HG03039 (cell line): ENCODE measurements around the gene SDK2.

Experiments
- ATAC-seq: cut with Tn5 transposase; IDR thresholded peaks from one replicate; pipeline ENCODE4 v1.9.1; 2021; ENCODE audit warnings: mild to moderate bottlenecking, moderate library complexity; ENCODE audit not compliant: unreplicated experiment

The SDK2 gene

DNA sequence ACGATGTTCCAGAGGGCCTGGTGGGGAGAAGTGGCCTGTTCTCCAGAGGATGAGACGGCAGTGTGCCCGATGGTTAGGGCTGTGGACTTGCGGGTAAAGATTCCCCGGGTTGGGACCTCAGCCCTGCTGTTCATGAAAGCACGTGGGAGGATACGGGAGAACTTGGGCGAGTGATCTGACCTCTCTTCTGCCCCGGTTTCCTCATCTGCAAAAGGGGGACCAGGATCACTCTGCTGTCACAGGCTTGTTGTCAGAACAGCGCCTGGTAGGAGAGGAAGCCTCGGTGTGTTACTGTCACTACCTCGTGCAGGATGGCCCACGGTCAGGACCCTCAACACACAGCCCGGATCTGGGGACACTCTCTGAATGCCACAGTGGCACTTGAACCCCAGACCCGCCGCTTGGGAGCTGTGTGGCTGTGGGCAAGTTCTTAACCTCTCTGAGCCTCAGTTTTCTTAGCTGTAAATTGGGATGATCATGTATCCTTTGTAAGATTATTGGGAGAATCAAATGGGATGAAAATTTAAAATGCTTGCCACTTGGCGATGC is 246.9 kb downstream of the SDK2 start:
- ATAC-seq, result no peak

DNA sequence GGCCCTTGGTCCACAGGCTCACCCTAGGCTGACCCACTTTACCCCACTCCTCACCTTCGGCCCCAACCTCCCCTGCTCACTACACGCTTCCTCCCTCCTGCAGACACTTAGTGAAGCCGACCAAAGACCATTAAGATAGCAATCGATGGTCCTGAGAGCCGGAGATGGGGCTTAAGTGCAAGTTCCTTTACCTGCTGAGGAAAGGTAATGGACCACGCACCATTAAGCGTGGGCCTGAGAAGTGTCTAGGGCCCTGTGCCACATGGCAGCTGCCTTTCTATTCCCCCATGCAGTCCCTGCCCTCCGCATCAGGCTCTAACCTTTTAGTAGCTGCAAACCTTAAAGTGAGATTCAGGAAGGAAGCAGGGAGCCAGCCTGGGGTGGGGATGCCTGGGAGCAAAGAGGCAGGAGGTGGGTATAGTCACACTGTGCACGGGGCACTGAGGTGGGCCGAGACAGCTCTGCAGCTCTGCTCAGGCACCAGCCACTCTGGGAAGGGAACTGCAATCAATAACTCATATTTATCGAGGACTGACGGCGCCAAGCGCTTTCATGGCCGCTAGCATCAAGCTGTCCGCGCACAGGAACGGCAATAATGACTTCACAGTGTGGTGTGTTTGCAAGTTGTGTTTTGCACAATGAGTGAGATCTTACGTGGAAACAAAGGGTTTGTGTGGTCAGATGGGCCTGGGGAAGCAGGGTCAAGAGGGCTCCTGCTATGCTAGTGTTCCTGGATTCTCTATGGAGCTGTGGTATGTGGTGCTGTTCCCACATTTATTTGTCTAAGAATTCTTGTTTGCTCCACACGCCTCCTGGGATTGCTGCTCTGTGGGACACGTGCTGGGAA is 247.6 kb downstream of the SDK2 start:
- ATAC-seq, result no peak

DNA sequence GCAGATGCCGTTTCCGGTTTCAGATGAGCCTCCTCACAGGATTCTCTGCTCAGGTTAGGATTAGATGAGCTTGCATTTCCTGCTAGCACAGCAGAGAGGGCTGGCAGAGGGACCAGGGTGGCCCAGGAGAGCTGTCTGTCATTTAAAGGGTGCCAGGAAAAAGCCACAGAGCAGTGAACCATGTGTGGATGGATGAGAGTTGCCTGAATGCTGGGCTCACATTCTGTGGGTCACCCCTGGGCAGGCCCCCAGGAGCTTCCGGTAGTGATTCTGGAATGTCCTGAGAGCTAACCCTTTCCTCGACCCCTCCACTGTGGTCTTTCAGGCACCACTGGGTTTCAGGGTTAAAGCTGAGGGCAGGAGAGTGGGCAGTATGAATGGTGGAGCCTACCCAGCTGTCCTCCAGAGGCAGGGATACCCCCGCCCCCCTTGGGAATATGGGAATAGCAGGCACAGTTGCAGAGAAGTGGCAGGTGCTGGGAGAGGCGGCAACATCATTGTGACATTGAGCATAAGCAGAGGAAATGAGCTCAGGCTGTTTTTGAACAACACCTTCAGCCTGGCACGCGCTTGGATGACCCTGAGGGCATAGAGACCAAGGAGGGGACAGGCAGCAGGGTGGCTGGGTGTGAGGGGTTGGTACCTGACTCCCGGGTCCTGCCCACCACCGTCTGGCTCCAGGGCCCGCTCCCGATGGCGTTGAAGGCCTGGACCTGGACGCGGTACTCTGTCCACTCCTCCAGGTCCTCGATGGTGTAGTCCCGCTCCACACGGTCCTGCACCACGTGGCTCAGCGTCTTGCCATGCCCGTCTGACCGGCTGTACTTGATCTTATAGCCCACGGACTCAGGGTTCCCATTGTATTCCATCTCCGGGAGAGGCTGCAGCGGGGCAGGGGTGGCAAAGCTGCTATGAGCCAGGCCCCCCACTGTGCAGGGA is 249.5 kb downstream of the SDK2 start:
- ATAC-seq, result no peak

- no peak for ATAC-seq
Observed at GRCh38 chr17:73393962-73394361, 250.3 kb downstream of the SDK2 start.

GRCh38 chr17:73393381-73393780 is 250.9 kb downstream of the SDK2 start:
- no peak for ATAC-seq

- ATAC-seq, result no peak
Observed at GRCh38 chr17:73391331-73392265, 252.6 kb downstream of the SDK2 start.

DNA sequence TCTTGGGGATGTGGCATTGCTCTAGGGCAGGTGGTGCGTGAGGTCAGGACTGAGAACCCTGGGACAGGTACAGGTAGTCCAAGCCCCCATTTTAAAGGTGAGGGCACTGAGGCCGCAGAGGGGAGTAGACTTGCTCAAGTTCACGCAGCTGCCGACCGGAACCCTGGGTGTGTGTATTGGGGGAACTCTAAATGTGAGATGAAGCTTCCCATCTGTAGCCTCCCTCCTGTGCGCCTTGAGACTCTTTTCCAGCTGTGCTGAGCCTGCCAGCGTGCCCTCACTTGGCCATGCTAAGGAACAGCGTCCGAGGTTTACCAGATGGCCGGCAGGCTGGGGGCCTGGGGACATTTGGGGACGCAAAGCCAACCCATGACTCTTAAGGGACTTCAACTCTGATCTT is 253.4 kb downstream of the SDK2 start:
- no peak for ATAC-seq

DNA sequence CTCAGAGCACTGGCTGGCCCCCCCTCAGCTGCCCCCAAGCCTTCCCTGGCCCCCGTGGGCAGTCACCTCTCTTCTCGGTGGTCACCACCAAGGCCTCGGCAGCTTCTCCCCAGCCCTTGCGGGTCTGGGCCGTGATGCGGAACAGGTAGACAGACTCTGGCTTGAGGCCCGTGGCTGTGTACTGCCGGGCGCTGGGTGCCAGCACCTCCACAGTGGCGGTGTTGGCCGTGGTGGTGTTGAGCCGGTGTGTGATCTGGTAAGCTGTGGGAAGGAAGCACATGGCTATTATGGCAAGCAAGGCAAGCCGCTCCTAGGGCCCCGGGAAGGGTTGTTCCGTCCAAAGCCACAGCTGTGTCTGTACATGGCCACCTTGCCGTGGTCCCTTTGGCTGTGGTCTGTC is 254.0 kb downstream of the SDK2 start:
- no peak for ATAC-seq

GRCh38 chr17:73389411-73389810 is 254.8 kb downstream of the SDK2 start:
- no peak for ATAC-seq

GRCh38 chr17:73388578-73388905 is 255.7 kb downstream of the SDK2 start:
- ATAC-seq, result no peak

DNA sequence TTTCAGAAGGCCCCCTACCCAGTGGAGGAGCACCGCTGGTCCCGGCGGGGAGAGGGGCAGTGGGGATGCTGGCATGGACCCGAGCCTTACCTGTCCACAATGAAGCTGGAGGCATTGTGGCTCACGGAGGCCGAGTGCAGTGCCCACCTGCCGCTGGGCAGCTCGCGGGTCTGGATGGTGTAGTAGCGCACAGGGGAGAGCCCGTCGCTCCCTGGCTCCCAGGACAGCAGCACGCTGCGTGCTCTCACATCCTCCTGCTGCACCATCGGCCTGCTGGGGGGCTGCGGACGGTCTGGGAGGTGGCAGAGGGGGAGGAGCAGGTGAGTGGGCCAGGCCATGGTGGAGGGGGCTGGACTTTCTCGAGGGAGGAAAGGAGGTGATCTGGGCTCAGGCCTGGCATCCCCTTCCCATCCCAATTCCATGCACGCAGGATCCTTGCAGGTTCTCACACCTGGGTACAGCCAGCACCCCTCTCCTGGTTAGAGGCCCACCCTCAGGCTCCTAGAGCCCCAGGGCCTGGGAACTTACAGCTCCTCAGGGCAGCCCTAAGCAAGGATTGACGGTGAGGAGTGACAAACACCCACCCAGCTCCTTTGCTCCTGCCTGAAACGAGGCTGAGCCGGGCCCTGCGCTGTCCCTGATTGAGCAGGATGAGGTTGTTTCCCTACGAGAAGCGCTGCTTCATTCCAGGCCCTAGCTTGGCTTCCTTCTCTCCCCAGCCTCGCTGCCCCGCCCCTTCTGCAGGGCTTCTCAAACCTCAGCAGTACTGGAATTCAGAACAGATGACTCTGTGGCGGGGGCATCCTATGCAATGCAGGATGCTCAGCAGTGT is 256.3 kb downstream of the SDK2 start:
- no peak for ATAC-seq

DNA sequence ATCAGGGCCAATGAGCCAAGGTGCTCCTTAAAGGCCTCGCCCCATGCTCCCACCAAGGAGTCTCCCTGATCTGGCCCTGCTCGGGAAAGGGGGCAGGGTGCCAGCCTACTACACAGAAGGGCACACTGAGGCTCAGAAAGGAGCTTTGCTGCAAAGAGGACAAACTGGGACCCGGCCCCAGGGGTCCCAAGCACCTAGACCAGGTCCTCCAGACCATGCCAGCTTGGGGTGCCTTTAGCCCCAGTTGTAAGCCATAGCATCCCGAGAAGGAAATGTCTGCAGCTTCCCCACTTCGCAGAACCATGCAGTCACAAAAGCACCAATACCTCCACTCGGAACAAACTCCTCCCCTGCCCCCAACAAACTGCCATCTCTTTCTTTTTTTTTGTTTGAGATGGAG is 257.7 kb downstream of the SDK2 start:
- ATAC-seq, result no peak

DNA sequence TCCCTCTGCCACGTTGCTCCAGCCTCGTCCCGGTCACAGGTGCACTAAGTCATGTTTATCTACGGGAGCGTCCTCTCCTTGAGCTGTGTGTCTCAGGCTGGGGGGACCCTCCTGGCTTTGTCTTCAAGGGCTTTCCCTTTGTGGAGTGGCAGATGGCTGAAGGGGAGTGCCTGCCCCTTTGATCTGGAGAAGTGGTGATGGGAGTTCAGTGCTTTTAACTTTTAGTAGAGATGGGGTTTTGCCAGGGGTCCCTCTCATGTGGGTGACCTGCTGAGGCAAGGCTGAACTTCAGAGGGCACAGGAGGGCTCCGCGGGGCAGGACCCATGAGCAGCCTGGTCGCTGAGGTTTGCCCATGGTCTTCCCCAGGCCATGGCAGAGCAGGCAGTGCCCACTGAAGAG is 259.3 kb downstream of the SDK2 start:
- no peak for ATAC-seq

- no peak for ATAC-seq
Observed at GRCh38 chr17:73380439-73381106, 263.7 kb downstream of the SDK2 start.

- no peak for ATAC-seq
Observed at GRCh38 chr17:73379826-73380225, 264.4 kb downstream of the SDK2 start.

DNA sequence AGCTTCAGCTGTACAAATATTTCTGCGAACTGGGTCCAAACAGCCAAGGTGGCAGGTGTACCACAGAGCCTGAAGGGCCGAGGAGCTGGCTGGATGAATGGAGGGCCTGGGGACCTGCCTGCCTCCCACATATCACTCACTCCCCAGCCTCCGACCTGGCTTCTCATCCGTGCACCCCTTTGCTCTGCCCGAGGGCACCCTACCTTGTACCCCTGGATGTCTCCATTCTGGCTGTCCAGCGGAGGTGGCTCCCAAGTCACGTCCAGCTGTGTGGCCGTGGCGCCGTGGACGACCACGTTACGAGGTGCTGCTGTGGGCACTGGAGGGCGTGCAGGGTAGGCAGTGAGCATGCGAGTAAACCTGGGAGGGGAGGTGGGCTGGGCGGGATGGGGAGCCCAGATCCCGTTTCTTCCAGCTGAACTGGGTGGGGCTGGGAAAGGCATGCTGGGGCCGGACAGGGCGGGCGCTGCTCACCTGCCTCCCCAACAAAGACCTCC is 265.2 kb downstream of the SDK2 start:
- ATAC-seq, result no peak

DNA sequence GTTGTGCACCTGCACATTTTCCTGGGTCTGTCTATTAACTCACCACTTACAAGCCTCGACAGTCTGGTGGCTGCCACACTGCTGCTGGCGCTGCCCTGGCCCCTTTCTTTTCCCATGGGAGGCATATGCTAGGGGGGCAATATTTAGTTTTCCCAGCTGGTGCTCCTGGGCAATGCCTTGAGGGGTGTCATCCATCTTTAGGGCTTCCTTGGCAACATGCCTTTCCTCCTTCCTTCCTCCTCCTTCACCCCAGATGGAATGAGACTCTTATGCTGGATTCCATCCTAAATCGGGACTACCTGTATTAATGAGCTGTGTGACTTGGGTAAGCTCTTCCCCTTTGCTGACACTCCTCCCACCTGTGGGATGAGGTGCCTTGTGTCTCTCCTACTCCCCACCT is 267.6 kb downstream of the SDK2 start:
- no peak for ATAC-seq

DNA sequence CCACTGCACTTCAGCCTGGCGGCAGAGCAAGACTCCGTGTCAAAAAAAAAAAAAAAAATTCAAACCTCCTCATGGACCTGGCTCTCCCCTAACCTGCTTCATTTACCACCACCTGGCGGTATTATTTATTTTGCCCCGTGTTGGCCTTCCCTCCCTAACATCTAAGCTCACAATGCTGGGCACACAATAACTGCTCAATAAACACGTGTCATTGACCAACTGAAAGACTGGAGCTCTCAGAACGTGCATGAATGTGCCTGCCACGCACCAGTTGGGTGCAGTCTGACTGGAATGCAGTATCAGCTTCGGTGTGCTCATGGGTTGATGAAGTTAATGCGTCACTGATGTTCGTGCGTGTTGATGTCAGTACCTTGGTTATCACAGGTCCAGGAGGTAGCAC is 268.1 kb downstream of the SDK2 start:
- ATAC-seq, result no peak

DNA sequence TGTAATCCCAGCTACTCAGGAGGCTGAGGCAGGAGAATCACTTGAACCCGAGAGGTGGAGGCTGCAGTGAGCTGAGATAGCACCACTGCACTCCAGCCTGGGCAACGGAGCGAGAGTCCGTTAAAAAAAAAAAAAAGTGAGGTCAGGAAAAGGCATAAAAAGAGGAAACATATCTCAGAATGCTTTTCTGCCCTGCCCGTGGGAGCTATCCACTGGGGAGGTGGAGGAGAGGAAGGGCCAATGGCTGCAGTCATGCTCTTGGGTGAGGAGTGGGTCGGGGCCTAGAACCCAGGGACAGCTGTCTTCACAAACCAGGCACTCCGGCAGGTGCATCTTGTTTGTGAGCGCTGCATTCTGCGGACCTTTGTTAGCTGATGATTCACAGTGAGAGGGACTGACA is 272.4 kb downstream of the SDK2 start:
- no peak for ATAC-seq
